MG63 (cell line): ENCODE data around the gene ATP6V1C2. TPM values are rescaled to one million over a fixed set of nuclear protein-coding genes. Genes with fewer than 3 reads are reported as not detected.

Source experiments
- DNase-seq: peaks from one replicate; pipeline ENCODE4 v3.0.0-alpha.2; 2020
- H3K27me3 ChIP-seq: fragments of 250-450 bp; sonication (Bioruptor Pico); 2 replicates; pipeline ENCODE4 v1.5.1; 2020; ENCODE audit warnings: mild to moderate bottlenecking, moderate library complexity
- H3K36me3 ChIP-seq: fragments of 250-450 bp; sonication (Bioruptor Pico); 2 replicates; pipeline ENCODE4 v1.5.1; 2020; ENCODE audit warnings: mild to moderate bottlenecking, moderate library complexity
- H3K4me3 ChIP-seq: fragments of 250-450 bp; sonication (Bioruptor Pico); 2 replicates; pipeline ENCODE4 v1.5.1; 2020; ENCODE audit warnings: mild to moderate bottlenecking, moderate library complexity
- H3K9me3 ChIP-seq: fragments of 250-450 bp; sonication (Bioruptor Pico); 2 replicates; pipeline ENCODE4 v1.5.1; 2020; ENCODE audit warnings: mild to moderate bottlenecking, moderate library complexity
- total RNA-seq: library from RNA; depleted of rRNA; stranded (reverse); fragments of >200 nt; shearing (Covaris generic); gene quantifications from 2 replicates; pipeline ENCODE4 v1.2.3, GENCODE V29; 2014; ENCODE audit warnings: low replicate concordance

Gene ATP6V1C2
- total RNA-seq, 1 experiment from 2014 or later = not detected

DNA sequence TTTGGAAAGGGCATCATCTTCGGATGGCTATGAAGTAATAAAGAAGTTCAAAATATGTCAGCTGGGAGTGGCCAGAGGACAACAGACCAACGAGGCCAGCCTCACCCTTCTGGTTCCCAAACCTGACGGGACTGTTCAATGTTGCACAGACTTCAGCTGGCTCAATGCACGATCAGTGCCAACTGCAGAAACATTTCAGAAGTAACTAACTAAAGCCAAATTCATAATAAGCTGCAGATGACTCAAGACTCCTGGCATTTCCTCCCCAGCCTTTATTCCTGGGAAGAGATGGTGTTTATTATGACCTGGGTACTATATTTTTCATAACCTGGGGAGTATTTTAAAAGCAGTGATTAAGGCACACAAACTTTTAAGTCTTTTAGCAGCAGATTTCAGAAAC is 3.8 kb upstream of the ATP6V1C2 start:
- DNase-seq = peak; percentile 85
- Histone ChIP-seq H3K36me3 (no peaks in the 10 kb centered on the region), H3K4me3 (no peak overlapping the region), H3K9me3 (no peaks in the 10 kb centered on the region), H3K27me3 (peaks cover 17% of the 10 kb centered on the region)

DNA sequence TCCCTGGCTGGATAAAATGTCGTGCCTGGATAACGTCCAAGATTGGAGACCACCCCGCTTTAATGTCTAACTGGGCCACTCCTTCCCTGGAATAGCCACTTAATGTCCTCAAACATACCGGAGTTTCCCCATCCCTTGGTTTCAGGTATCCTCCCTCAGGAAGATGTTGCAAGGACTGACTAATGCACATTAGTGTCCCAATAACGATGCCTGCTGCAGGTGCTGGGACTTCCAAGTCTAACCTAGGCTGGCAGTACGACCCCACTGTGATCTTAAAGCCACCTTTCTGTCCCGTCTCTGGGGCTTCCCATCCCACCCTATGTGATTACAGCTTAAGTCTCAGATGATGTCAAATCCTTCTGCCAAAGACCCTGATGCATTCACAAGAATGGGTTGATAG is 1.1 kb upstream of the ATP6V1C2 start:
- no peaks in the 10 kb centered on the region for H3K9me3 ChIP-seq
- no peak for DNase-seq
- peaks cover 34% of the 10 kb centered on the region for H3K27me3 ChIP-seq
- H3K4me3 ChIP-seq = no peak overlapping the region
- H3K36me3 ChIP-seq = no peaks in the 10 kb centered on the region

DNA sequence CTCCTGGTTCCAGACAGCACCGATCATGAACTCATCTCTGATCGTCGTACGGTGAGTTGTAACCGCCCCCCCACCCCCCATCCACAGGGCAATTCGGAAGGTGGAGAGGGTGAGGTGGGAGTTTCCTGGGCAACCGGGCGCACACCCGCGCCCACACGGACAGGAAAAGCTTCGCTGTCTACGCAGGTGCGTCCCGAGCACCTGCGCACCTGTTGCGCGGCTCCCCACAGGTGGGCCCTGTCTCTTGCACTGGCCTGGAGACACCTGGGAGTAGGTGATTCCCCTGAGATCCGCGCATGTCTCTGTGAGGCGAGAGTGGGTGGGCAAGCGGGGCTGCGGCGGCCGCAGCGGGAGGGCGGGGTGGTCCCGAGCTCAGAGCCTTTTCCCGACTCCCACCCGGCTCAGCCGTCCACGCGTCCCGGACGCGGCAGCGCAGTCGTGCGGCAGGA is 459 bp upstream of the ATP6V1C2 start:
- Histone ChIP-seq H3K4me3 (peak overlapping the region; percentile 27), H3K9me3 (no peaks in the 10 kb centered on the region), H3K36me3 (no peaks in the 10 kb centered on the region), H3K27me3 (peaks cover 36% of the 10 kb centered on the region)
- DNase-seq = no peak

DNA sequence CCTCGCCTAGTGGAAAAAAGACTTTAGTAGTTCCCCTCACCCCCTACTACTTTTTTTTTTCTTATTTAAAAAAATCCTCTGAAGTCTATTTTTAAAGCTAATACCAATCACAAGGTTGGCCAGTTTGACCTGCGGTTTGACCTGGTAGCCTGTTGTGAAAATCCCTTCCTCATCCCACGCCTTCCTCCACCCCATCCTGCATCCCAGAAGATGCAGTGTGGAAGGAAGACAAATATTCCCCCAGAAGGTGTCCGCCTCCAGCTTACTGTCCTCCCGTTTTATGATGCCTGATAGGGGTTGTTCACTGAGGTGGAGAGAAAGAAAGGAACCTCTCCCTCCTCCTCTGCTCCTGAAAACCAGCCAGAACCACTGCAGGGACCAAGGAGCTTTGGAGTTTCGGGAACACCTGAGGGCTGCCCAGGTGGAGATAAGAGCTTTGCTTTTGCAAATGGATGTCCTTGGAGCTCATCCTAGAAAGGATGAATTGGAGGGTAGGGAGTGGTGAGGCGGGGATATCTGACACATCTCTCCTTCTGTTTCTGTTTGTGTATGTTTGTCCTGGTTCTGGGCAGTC is 909 bp downstream of the ATP6V1C2 start:
- DNase-seq = no peak
- Histone ChIP-seq H3K4me3 (no peak overlapping the region), H3K36me3 (no peaks in the 10 kb centered on the region), H3K9me3 (no peaks in the 10 kb centered on the region), H3K27me3 (peaks cover 36% of the 10 kb centered on the region)

- no peaks in the 10 kb centered on the region for H3K27me3 ChIP-seq
- H3K9me3 ChIP-seq = no peaks in the 10 kb centered on the region
- DNase-seq = no peak
- H3K36me3 ChIP-seq = no peaks in the 10 kb centered on the region
- H3K4me3 ChIP-seq = no peak overlapping the region
Observed at GRCh38 chr2:10732924-10733565, 11.6 kb downstream of the ATP6V1C2 start.

DNA sequence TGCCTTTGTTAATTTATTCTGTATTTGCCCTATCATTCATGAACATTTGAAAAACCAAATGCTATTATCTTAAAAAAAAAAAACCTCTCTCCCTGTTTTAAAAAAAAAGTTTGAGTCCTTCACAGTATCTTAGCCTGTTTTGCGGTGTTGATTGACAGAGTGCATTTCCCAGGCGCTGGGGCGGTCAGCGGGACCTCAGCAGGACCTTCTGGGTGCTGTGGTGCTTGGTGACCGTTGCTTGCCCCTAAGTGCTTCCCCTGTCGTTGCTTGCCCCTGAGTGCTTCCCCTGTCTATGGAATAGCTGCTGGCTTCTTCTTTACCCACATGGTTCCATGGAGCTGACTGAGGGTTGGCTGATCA is 12.1 kb downstream of the ATP6V1C2 start:
- H3K9me3 ChIP-seq = no peaks in the 10 kb centered on the region
- no peaks in the 10 kb centered on the region for H3K27me3 ChIP-seq
- no peak overlapping the region for H3K4me3 ChIP-seq
- H3K36me3 ChIP-seq = no peaks in the 10 kb centered on the region
- DNase-seq = no peak

- no peaks in the 10 kb centered on the region for H3K27me3 ChIP-seq
- no peak overlapping the region for H3K4me3 ChIP-seq
- H3K36me3 ChIP-seq = no peaks in the 10 kb centered on the region
- DNase-seq = no peak
- no peaks in the 10 kb centered on the region for H3K9me3 ChIP-seq
Observed at GRCh38 chr2:10733980-10734379, 12.6 kb downstream of the ATP6V1C2 start.

DNA sequence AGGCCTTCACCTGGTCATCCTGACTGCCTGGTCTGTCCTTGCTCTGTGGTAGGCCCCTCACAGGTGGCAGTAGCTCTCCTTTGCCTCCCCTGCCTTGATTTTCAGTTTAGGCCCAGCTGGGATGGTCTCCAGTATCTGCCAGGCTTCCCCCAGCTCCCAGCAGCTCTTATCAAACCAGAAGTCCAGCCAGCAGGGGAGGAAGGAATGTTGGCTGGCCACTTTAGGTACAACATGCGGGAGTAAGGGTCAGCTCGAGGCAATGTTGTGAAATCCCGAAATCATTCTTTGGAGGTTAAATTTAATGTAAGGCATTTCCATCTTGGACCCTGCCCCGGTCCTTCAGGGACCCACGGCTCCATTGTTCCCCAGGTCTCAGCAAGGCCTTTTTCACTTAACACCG is 16.8 kb downstream of the ATP6V1C2 start:
- no peaks in the 10 kb centered on the region for H3K27me3 ChIP-seq
- no peak overlapping the region for H3K4me3 ChIP-seq
- no peak for DNase-seq
- H3K9me3 ChIP-seq = no peaks in the 10 kb centered on the region
- no peaks in the 10 kb centered on the region for H3K36me3 ChIP-seq

DNA sequence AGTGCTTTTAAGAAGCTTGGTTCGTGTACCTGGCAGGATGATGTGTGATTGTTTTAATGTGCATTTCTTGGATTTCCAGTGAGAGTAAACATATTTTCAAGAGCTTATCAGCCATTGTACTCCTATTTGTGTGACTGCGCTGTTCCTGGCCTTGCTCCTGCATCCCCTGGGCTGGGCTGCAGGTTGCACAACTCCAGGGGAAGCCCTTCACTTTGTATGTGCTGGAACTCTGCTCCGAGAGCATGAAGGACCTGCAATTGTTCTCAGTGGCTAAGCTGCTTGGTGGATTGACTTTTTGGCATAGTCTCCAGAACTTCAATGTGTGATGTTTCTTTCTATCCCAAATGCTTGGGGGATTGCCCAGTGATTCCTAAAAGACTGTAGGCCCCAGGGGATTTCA is 18.8 kb downstream of the ATP6V1C2 start:
- H3K9me3 ChIP-seq = no peaks in the 10 kb centered on the region
- H3K4me3 ChIP-seq = no peak overlapping the region
- H3K27me3 ChIP-seq = no peaks in the 10 kb centered on the region
- no peaks in the 10 kb centered on the region for H3K36me3 ChIP-seq
- DNase-seq = no peak

- H3K27me3 ChIP-seq = no peaks in the 10 kb centered on the region
- no peak for DNase-seq
- no peaks in the 10 kb centered on the region for H3K9me3 ChIP-seq
- no peaks in the 10 kb centered on the region for H3K36me3 ChIP-seq
- H3K4me3 ChIP-seq = no peak overlapping the region
Observed at GRCh38 chr2:10741139-10741538, 19.7 kb downstream of the ATP6V1C2 start.

GRCh38 chr2:10742666-10743065 is 21.2 kb downstream of the ATP6V1C2 start:
- Histone ChIP-seq H3K27me3 (no peaks in the 10 kb centered on the region), H3K4me3 (no peak overlapping the region), H3K9me3 (no peaks in the 10 kb centered on the region), H3K36me3 (no peaks in the 10 kb centered on the region)
- DNase-seq = no peak

- peak; percentile 63 for DNase-seq
- Histone ChIP-seq H3K27me3 (no peaks in the 10 kb centered on the region), H3K4me3 (no peak overlapping the region), H3K9me3 (no peaks in the 10 kb centered on the region), H3K36me3 (no peaks in the 10 kb centered on the region)
Observed at GRCh38 chr2:10750610-10751009, 29.2 kb downstream of the ATP6V1C2 start.

DNA sequence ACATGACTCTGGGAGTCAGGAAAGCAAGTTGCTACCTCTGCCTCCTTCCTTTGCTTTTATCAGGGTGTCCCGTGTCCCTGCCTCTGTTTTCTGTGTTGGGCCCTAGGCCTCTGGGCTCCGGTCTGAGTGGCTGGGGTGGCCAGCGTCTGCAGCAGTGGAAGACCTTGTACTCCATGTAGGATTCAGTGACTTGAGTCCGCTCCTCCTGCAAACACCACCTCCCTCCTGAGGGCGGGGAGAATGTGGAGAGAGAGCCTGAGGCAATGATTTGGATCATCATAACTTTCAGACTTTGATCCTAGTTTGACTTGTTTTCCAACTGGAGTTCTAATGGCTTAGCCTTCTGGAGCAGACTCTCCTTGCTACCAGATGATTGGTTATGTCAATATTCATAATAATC is 30.8 kb downstream of the ATP6V1C2 start:
- no peaks in the 10 kb centered on the region for H3K9me3 ChIP-seq
- DNase-seq = no peak
- H3K27me3 ChIP-seq = no peaks in the 10 kb centered on the region

GRCh38 chr2:10753156-10753555 is 31.7 kb downstream of the ATP6V1C2 start:
- no peak overlapping the region for H3K4me3 ChIP-seq
- no peak for DNase-seq
- no peaks in the 10 kb centered on the region for H3K27me3 ChIP-seq
- H3K9me3 ChIP-seq = no peaks in the 10 kb centered on the region
- H3K36me3 ChIP-seq = no peaks in the 10 kb centered on the region

More for the DNA sequence above, 30.8 kb downstream of the ATP6V1C2 start:
- Histone ChIP-seq H3K4me3 (no peak overlapping the region), H3K36me3 (no peaks in the 10 kb centered on the region)

- H3K36me3 ChIP-seq = no peaks in the 10 kb centered on the region
- H3K9me3 ChIP-seq = no peaks in the 10 kb centered on the region
- no peaks in the 10 kb centered on the region for H3K27me3 ChIP-seq
- no peak overlapping the region for H3K4me3 ChIP-seq
- DNase-seq = no peak
Observed at GRCh38 chr2:10753876-10754275, 32.4 kb downstream of the ATP6V1C2 start.

- Histone ChIP-seq H3K27me3 (no peaks in the 10 kb centered on the region), H3K9me3 (no peaks in the 10 kb centered on the region), H3K4me3 (no peak overlapping the region), H3K36me3 (no peaks in the 10 kb centered on the region)
- DNase-seq = no peak
Observed at GRCh38 chr2:10755621-10756020, 34.2 kb downstream of the ATP6V1C2 start.

DNA sequence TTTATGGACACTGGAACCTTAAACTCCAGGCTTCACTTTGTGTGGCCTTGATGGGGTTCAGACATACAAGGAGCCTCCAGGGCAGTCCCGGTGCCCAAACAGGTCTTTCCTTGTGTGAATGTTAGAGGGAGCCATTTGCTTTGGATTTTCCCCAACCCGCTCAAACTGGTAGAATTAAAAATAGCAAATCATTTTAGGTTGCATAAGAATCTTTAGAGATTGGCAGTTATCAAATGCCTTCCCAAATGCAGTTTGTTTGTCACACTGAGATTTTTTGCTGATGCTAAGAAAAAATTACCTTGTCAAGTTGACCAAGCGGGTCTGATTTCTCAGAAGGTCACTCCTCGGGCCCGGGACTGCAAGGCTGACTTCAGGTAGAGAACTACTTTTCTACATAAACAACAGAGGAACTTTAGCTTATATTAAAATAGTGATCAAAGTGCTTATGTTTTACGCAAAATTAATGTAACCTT is 36.4 kb downstream of the ATP6V1C2 start:
- H3K36me3 ChIP-seq = no peaks in the 10 kb centered on the region
- H3K4me3 ChIP-seq = no peak overlapping the region
- no peaks in the 10 kb centered on the region for H3K27me3 ChIP-seq
- DNase-seq = no peak
- H3K9me3 ChIP-seq = no peaks in the 10 kb centered on the region

GRCh38 chr2:10759151-10759714 is 37.8 kb downstream of the ATP6V1C2 start:
- H3K9me3 ChIP-seq = no peaks in the 10 kb centered on the region
- DNase-seq = no peak

More at GRCh38 chr2:10759151-10759714, 37.8 kb downstream of the ATP6V1C2 start:
- H3K36me3 ChIP-seq = no peaks in the 10 kb centered on the region
- H3K4me3 ChIP-seq = no peak overlapping the region
- no peaks in the 10 kb centered on the region for H3K27me3 ChIP-seq
